Progenitor cell of endocrine pancreas (in vitro differentiated cells): ENCODE data around the gene AOC3. TPM values are rescaled to one million over a fixed set of nuclear protein-coding genes. Genes with fewer than 3 reads are reported as not detected.
A peak's percentile ranks its signal among the peaks of the same experiment; 100 is the strongest.

ENCODE experiments used
- DNase-seq: peaks from one replicate; pipeline ENCODE4 v3.0.0; 2021; ENCODE audit warnings: low spot score; ENCODE audit not compliant: unreplicated experiment
- H3K27ac Mint-ChIP-seq: 2 replicates; pipeline ENCODE4 v1.8.0; 2021; ENCODE audit warnings: mild to moderate bottlenecking, moderate library complexity, mixed read lengths
- H3K27me3 Mint-ChIP-seq: 2 replicates; pipeline ENCODE4 v1.8.0; 2021; ENCODE audit warnings: mixed read lengths
- H3K36me3 Mint-ChIP-seq: 2 replicates; pipeline ENCODE4 v1.8.0; 2022; ENCODE audit warnings: mixed read lengths; ENCODE audit not compliant: insufficient read depth
- H3K4me1 Mint-ChIP-seq: 2 replicates; pipeline ENCODE4 v1.8.0; 2021; ENCODE audit warnings: low read depth, mixed read lengths
- H3K4me3 Mint-ChIP-seq: 2 replicates; pipeline ENCODE4 v1.8.0; 2021; ENCODE audit warnings: low read depth, mild to moderate bottlenecking, moderate library complexity, mixed read lengths
- H3K9me3 Mint-ChIP-seq: 2 replicates; pipeline ENCODE4 v1.8.0; 2021; ENCODE audit warnings: low read depth, mixed read lengths
- CTCF ChIP-seq: fragments of 200-600 bp; sonication (generic); IDR thresholded peaks from one replicate; pipeline ENCODE4 v1.5.0; 2021; ENCODE audit warnings: antibody characterized with exemption, mild to moderate bottlenecking; ENCODE audit not compliant: unreplicated experiment
- total RNA-seq: library from RNA; stranded (reverse); gene quantifications from 2 replicates; pipeline ENCODE4 v1.2.1, GENCODE V29; 2021

AOC3 gene
- total RNA-seq, 1 donor from 2014 or later: 1.2 TPM

- no peak for DNase-seq
- no peaks in the 10 kb centered on the region for H3K9me3 Mint-ChIP-seq
- H3K36me3 Mint-ChIP-seq: peaks cover 21% of the 10 kb centered on the region
- no peaks in the 10 kb centered on the region for H3K4me1 Mint-ChIP-seq
- H3K27ac Mint-ChIP-seq: no peak overlapping the region
- H3K27me3 Mint-ChIP-seq: no peaks in the 10 kb centered on the region
- TF ChIP-seq CTCF: no peak
- H3K4me3 Mint-ChIP-seq: no peak overlapping the region
These were observed 36.2 kb upstream of the AOC3 start for GRCh38 chr17:42814633-42815399.

- no peak for DNase-seq
- Mint-ChIP-seq H3K27me3 (no peaks in the 10 kb centered on the region), H3K27ac (no peak overlapping the region), H3K4me3 (no peak overlapping the region), H3K36me3 (peaks cover 21% of the 10 kb centered on the region), H3K9me3 (no peaks in the 10 kb centered on the region), H3K4me1 (no peaks in the 10 kb centered on the region)
- no peak for TF ChIP-seq CTCF
These were observed 33.1 kb upstream of the AOC3 start for GRCh38 chr17:42817866-42818265.

GRCh38 chr17:42818379-42818778, 32.6 kb upstream of the AOC3 start:
- no peaks in the 10 kb centered on the region for H3K9me3 Mint-ChIP-seq

GRCh38 chr17:42819939-42820535, 31.0 kb upstream of the AOC3 start:
- Mint-ChIP-seq H3K9me3 (no peaks in the 10 kb centered on the region), H3K36me3 (peaks cover 12% of the 10 kb centered on the region), H3K27me3 (no peaks in the 10 kb centered on the region), H3K27ac (peak overlapping the region; percentile 71), H3K4me1 (peaks cover 5% of the 10 kb centered on the region), H3K4me3 (no peak overlapping the region)
- peak; percentile 28 for DNase-seq
- TF ChIP-seq CTCF: peak; percentile 80

More at GRCh38 chr17:42818379-42818778, 32.6 kb upstream of the AOC3 start:
- Mint-ChIP-seq H3K4me1 (peaks cover 1% of the 10 kb centered on the region), H3K27me3 (no peaks in the 10 kb centered on the region), H3K27ac (no peak overlapping the region), H3K4me3 (no peak overlapping the region), H3K36me3 (peaks cover 21% of the 10 kb centered on the region)
- no peak for TF ChIP-seq CTCF
- no peak for DNase-seq

GRCh38 chr17:42821176-42821575, 29.8 kb upstream of the AOC3 start:
- no peaks in the 10 kb centered on the region for H3K9me3 Mint-ChIP-seq
- peaks cover 5% of the 10 kb centered on the region for H3K4me1 Mint-ChIP-seq
- H3K27me3 Mint-ChIP-seq: no peaks in the 10 kb centered on the region
- TF ChIP-seq CTCF: no peak
- no peak for DNase-seq
- no peak overlapping the region for H3K4me3 Mint-ChIP-seq
- H3K36me3 Mint-ChIP-seq: peaks cover 10% of the 10 kb centered on the region
- no peak overlapping the region for H3K27ac Mint-ChIP-seq
